Mammary epithelial cell (primary cell): ENCODE results near the gene ART1.

Experiments
- CTCF ChIP-seq, 2 donors: IDR thresholded peaks in 1 of 2; conservative IDR thresholded peaks in 1 of 2; 2 replicates each; pipeline ENCODE4 v1.5.1; 2011 to 2012; ENCODE audit warnings: inconsistent platforms in 2 of 2, low read length in 2 of 2, mild to moderate bottlenecking in 2 of 2, control low read depth in 1 of 2, low read depth in 1 of 2; ENCODE audit not compliant: insufficient read depth in 1 of 2; ENCODE audit errors: extremely low read depth in 1 of 2
- EZH2 ChIP-seq: IDR thresholded peaks from 2 replicates; pipeline ENCODE4 v1.6.1; 2012; ENCODE audit warnings: low read length, inconsistent platforms, borderline replicate concordance

- TF ChIP-seq CTCF (conservative IDR thresholded peaks at IDR 0.05 in 1 of 2, IDR thresholded peaks at IDR 0.05 in 1 of 2; ENCODE audit: extremely low read depth in 1 of 2, insufficient read depth in 1 of 2, low read depth in 1 of 2, low read length in 2 of 2) (no peak), EZH2 (no peak)
These were observed 67.3 kb downstream of the ART1 start for GRCh38 chr11:3712274-3712673.
